ENCODE data around the gene SCUBE3.

Gene SCUBE3

GRCh38 chr6:35265523-35265922 lies 51.8 kb downstream of the SCUBE3 start:
- no peak for DNase-seq (ENCODE audit: low read depth in 2 of 2, low spot score in 1 of 2)

DNA sequence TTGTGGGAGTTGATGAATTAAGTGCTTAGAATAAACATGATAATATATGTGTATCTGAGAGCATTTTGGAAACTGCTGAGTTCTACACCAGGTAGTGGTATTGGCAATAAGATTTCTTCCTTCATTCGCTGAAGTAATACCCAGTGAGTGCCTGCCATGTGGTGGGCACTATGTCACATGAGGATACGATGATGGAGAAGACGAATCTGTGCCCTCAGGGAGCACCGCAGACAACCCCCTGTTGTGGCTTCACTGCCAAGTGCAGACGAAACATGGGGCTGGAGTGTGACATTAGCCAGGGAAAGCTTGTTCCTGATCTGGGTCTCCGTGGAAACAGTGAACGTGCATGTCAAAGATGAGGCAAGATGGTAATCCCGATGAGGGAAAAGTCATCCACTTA lies 53.7 kb downstream of the SCUBE3 start:
- no peak for DNase-seq (ENCODE audit: low read depth in 2 of 2, low spot score in 1 of 2)

GRCh38 chr6:35267897-35268296 lies 54.1 kb downstream of the SCUBE3 start:
- no peak for DNase-seq (ENCODE audit: low read depth in 2 of 2, low spot score in 1 of 2)

GRCh38 chr6:35272005-35272404 lies 58.2 kb downstream of the SCUBE3 start:
- no peak for DNase-seq (ENCODE audit: low read depth in 2 of 2, low spot score in 1 of 2)

DNA sequence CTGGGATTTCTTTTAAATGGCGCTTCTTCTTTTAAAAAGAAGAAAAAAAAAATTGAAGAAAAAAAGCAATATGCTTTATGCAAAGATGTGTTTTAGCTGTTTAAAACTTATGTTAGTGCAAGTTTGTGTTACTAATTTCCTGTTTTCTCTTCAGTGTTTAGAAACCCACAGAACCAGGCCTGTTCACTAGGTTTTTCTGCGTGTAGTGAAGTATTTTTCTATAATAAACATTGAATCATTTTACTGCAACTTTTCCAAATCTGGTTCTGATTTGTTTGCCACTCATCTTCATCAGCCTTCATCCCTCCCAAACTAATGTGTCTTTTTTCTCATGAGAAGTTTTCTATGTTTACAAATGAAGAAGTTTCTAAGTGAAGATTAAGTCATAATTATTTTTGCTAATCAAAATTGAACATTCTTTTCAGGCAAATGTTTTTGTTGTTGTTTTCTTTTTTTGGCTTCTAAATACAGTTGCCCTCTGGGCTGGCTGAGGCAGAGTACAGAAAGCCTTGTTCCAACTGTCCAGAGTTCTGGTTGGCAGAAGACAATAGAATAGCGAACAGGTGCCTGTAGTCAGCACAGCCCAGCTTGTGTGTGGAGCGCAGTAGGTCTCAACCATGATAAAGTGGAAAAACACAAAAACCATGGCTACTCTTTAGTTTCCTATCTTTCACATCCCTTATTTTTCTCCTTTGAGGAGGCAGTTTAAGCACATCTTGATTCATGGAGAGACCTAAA lies 60.2 kb downstream of the SCUBE3 start:
- no peak for DNase-seq (ENCODE audit: low read depth in 2 of 2, low spot score in 1 of 2)

GRCh38 chr6:35275744-35276260 lies 62.0 kb downstream of the SCUBE3 start:
- DNase-seq (ENCODE audit: low read depth in 2 of 2, low spot score in 1 of 2), result no peak

DNA sequence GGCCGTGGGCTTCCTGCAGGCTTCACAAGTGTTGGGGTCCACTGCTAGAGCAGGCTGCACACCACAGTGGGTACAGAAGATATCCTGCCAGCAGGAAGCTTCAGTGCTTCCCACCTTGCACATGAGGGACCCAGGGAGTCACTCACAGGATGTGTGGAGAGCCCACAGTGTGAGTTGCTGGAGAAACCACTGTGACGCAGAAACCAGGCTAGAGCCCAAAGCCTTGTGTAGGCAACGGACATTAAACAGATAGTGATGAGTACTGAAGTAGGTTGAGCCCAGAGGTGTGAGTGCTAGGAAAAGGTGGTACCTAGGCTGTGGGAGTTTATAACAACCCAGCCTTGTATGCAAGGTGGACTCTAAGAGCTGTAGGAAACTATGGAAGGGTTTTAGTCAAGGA lies 65.0 kb downstream of the SCUBE3 start:
- no peak for DNase-seq (ENCODE audit: low read depth in 2 of 2, low spot score in 1 of 2)

DNA sequence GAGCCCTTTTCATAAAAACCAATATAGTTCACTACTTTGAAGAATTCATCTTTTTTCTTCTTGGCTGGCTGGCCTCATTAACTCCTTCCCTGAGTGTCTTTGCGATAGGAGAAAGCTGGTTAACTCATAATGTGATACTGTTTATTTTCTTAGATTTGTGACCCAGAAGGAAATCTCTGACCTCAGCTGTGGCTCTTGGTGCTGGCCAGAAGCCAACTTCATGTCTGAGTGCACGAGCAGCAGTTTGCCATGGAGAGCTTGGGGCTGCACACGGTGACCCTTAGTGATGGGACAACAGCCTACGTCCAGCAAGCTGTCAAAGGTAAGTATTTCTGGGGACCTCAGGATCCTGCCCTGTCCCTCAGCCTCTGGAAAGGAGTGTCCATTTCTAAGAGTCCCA lies 67.1 kb downstream of the SCUBE3 start:
- no peak for DNase-seq (ENCODE audit: low read depth in 2 of 2, low spot score in 1 of 2)

DNA sequence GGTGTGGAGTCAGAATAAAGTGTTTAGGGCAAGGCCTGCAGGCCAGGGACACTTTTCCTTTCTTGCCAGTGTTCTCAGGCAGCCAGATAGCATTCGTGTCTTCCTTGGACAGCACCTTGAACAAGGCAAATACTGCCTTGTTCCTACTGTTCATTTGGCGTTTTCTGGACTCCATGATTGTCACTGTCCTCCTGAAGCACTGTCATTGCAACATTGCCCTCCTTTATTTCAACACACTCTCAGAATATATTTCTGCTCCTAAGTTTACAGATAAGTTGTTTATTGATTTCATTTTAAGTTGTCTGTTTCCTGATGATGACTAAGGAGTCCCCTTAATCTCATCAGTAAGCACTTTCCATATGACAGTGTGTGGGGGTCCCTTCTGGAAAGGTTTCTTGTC lies 68.7 kb downstream of the SCUBE3 start:
- no peak for DNase-seq (ENCODE audit: low read depth in 2 of 2, low spot score in 1 of 2)

DNA sequence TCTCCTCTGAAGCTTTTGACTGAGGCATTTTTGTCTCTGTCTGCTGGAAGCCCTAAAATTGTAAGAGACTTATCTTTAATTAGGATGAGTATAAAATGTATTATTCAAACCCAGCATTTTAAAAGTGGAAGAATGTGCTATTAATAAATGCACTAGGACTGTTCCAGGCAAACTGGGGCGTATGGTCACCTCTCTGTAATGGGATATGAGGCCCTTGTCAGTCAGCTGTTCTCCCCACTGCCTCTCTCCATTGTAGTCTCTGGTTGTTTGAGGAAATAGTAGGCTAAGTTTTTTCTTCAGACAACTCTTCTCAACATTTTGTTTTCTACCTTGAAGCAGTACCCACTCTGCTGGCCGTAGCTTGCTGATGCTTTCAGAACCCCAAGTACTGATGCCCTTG lies 69.6 kb downstream of the SCUBE3 start:
- no peak for DNase-seq (ENCODE audit: low read depth in 2 of 2, low spot score in 1 of 2)

DNA sequence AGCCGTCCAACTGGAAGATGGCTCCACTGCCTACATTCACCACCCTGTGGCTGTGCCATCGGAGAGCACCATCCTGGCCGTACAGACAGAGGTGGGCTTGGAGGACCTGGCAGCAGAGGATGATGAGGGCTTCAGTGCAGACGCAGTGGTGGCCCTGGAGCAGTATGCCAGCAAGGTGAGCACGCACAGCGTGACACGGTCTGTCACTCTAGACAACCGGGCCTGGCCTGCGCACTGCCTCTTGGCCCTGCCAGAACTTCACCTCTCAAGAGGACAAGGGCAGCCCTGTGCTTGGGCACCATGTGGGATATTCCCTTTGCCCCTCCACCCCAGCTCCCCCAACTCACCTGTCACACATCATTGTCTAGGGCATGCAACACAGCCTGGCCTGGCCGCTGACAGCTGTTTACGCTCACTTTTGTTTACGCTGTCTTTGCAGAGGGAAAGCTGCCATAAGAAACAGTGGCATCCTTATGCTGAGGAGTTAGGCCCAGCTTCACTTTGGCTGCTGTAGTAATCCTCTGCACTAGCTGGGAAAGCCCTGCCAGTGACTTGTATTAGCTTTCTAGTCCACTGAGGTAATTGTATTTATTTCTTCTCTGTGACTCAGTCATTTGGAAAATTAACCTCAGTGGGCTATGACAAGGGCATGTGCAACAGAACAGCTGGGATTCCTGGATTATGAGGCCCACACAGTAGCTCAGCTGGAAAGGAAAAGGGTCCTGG lies 74.1 kb downstream of the SCUBE3 start:
- DNase-seq (ENCODE audit: low read depth in 2 of 2, low spot score in 1 of 2), result no peak

- DNase-seq (ENCODE audit: low read depth in 2 of 2, low spot score in 1 of 2), result no peak
These were observed 75.1 kb downstream of the SCUBE3 start for GRCh38 chr6:35288834-35289233.

- DNase-seq (ENCODE audit: low read depth in 2 of 2, low spot score in 1 of 2), result no peak
These were observed 77.7 kb downstream of the SCUBE3 start for GRCh38 chr6:35291491-35291890.

- DNase-seq (ENCODE audit: low read depth in 2 of 2, low spot score in 1 of 2), result no peak
These were observed 78.7 kb downstream of the SCUBE3 start for GRCh38 chr6:35292494-35292893.

DNA sequence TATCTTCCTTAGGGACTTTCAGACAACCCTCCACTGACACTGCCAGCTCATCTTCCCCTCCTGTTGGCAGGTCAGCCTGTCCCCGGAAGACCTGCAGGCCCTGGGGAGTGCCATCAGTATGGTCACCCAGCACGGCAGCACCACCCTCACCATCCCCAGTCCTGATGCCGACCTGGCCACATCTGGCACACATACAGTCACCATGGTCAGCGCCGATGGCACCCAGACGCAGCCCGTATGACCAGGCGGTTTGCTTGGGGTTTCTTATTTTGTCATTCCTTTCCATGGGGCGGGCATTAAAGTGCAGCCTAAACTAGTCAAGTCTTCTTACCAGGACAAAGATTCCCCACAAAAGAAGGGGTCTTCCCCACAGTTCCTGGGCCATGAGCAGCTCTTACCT lies 79.9 kb downstream of the SCUBE3 start:
- no peak for DNase-seq (ENCODE audit: low read depth in 2 of 2, low spot score in 1 of 2)

DNA sequence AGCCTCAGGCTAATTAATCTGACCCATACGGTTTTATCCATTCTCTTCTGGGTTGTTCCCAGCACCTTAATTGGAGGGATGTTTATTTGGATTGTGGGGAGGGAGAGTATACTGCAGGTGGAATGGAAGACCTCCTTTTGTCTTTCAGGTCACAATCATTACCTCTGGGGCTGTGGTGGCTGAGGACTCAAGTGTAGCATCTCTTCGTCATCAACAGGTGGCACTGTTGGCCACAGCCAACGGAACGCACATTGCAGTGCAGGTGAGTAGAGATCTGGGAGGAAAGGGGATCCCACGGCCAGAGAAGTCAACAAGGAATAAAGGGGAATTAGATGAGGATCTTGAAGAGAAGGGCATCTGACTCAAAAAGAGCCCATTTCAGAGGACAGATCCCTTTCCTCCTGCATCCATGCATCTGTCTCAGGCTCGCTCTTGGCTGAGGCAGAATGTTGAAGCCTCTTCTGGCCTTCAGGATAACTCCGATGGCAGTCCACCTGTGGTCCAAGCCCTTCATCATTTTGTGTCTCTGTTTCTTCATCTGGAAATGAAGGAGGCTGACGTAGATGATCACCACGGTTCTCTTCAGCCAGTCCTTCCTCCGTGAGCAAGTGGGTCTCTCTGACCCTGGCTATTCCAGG lies 80.7 kb downstream of the SCUBE3 start:
- DNase-seq (ENCODE audit: low read depth in 2 of 2, low spot score in 1 of 2), result no peak

- no peak for DNase-seq (ENCODE audit: low read depth in 2 of 2, low spot score in 1 of 2)
These were observed 81.3 kb downstream of the SCUBE3 start for GRCh38 chr6:35295036-35295435.

DNA sequence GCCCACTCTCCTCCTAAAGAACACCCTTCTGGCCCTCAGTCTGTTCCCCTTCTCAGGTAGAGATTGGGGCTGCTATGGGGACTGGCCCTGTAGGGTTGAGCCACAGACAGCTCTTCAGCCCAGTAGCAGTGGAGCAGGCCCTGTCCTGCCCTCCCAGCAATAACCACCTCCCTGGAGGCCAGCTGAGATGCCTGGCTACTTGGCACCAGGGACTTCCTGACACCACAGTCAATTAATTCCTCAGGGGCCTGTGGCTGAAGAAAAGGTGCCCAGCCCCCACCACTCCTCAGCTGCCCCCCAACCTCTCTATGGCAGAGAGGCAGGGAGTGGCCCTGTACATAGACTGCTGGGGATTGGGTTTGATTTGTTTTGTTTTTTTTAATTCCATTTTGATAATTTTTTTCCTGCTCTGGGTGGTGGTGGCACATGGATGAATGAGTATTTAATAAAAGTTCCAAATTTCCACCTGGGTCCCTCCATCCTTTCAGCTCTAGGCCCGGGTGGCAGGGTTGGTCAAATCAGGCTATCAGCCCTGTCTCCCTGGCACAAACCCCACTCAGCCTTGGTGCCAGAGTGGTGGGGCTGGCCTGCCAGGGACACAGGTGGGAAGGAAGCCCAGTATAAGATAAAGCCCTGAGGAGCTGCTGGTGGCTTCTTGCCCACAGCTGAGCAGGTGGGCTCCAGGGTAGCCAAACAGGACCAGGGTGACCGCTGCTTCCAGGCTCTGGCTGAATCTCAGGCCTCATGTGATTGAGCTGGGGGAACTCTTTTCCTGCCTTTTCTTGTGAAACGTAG lies 82.0 kb downstream of the SCUBE3 start:
- no peak for DNase-seq (ENCODE audit: low read depth in 2 of 2, low spot score in 1 of 2)

DNA sequence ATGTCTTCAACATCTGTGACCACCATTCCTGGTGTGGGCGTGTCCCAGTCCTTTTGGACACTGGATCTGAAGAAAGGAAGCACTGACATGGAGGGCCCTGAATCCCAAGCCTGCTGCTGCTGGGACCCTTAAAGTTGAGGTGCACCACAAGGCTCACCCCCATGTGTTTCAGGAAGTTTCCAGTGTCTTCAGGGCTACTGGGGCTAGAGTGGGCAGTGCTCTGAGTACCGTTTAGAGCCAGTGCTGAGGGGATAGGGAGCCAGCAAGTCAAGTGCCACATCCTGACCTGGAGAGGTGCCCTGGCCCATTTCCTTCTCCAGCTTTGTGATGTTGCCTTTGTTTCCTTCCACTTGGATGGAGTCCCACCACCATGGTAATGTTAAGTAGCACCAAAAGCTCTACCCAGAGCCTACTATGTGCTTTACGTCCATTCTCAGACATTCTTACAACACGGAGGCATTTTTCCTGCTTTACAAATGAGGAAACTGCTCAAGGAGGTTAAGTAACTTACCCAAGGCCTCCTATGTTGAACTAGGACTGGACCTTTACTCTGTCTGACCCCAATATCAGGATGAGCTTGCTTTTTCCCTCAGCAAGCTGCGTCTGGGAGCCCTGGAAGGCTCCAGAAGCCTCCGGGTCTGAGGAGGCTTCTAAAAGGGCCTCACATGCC lies 83.3 kb downstream of the SCUBE3 start:
- no peak for DNase-seq (ENCODE audit: low read depth in 2 of 2, low spot score in 1 of 2)

- peak; percentile 78 to 82 for DNase-seq (ENCODE audit: low read depth in 2 of 2, low spot score in 1 of 2)
These were observed 84.1 kb downstream of the SCUBE3 start, which contains the start of gene DEF6 for GRCh38 chr6:35297601-35298481. Gene DEF6, plus strand, starts transcription at chr6:35297818. Its CDS starts 39 bp downstream, at chr6:35297857.
